IPS-18a (cell line): ENCODE results near the gene CACNA2D1.
A peak's percentile ranks its signal among the peaks of the same experiment; 100 is the strongest.

Source experiments
- H3K27ac ChIP-seq: one replicate; pipeline ENCODE4 v1.5.1; 2013; ENCODE audit warnings: low read length
- H3K27me3 ChIP-seq: one replicate; pipeline ENCODE4 v1.6.1; 2013; ENCODE audit warnings: mild to moderate bottlenecking, low read length; ENCODE audit not compliant: control insufficient read depth, insufficient read depth
- H3K36me3 ChIP-seq: one replicate; pipeline ENCODE4 v1.6.1; 2013; ENCODE audit warnings: low read depth, low read length; ENCODE audit not compliant: control insufficient read depth
- H3K4me1 ChIP-seq: one replicate; pipeline ENCODE4 v1.6.1; 2013; ENCODE audit warnings: low read depth, low read length; ENCODE audit not compliant: control insufficient read depth
- H3K4me3 ChIP-seq: one replicate; pipeline ENCODE4 v1.5.1; 2013; ENCODE audit warnings: low read length
- H3K9ac ChIP-seq: one replicate; pipeline ENCODE4 v1.6.1; 2013; ENCODE audit warnings: mild to moderate bottlenecking, low read length, moderate library complexity
- H3K9me3 ChIP-seq: one replicate; pipeline ENCODE4 v1.6.1; 2013; ENCODE audit warnings: low read depth, low read length; ENCODE audit not compliant: control insufficient read depth

The CACNA2D1 gene

DNA sequence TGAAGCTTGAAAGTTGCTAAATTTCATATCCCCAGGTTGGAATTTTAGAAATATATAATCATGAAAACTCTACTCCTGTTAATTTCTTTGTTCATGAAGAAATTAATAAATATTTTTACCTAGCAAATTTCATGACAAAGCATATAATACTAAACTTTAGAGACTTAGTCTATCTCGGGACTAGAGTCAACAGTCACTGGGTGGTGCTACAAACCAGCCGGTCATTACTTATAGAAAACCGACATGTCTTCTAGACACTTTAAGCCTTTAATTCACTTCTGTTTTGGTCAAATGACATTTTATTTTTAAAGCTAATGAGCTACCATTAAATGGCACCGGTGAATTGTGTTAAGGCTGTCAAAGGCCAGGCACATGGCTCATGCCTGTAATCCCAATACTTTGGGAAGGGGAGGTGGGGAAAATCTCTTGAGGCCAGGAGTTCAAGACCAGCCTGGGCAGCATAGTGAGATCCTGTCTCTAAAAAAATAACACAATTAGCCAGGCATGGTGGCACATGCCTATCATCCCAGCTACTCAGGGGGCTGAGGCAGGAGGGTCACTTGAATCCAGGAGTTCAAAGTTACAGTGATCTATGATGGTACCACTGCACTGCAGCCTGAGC, 270.1 kb downstream of the CACNA2D1 start:
- no peaks in the 10 kb centered on the region for H3K36me3 ChIP-seq
- no peaks in the 10 kb centered on the region for H3K27me3 ChIP-seq
- no peaks in the 10 kb centered on the region for H3K9me3 ChIP-seq
- H3K4me3 ChIP-seq = no peak overlapping the region
- peaks cover 19% of the 10 kb centered on the region for H3K4me1 ChIP-seq
- H3K9ac ChIP-seq = no peak overlapping the region
- H3K27ac ChIP-seq = no peak overlapping the region

GRCh38 chr7:82172881-82173280, 270.7 kb downstream of the CACNA2D1 start:
- H3K4me3 ChIP-seq = no peak overlapping the region
- no peak overlapping the region for H3K27ac ChIP-seq
- H3K4me1 ChIP-seq = peaks cover 19% of the 10 kb centered on the region
- no peak overlapping the region for H3K9ac ChIP-seq
- no peaks in the 10 kb centered on the region for H3K36me3 ChIP-seq
- no peaks in the 10 kb centered on the region for H3K27me3 ChIP-seq
- no peaks in the 10 kb centered on the region for H3K9me3 ChIP-seq

DNA sequence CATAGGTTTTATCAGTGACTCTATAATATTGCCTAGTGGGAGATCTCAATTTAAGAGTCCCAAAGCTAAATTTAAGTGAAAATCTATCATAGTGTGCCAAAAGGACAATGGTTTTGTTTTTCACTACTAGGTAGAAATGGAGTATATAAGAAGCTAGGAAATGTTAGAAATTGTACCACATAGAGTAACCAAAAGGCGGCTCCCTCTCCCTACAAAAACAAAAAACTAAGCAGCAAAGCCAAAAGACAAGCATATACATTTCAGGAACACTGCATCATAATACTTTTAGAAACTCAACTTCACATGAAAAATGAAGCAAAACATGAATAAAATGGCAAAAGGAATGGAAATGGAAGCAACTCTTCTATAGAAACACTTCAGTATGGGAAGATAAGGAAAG, 271.6 kb downstream of the CACNA2D1 start:
- H3K36me3 ChIP-seq = no peaks in the 10 kb centered on the region
- H3K9me3 ChIP-seq = no peaks in the 10 kb centered on the region
- no peak overlapping the region for H3K4me3 ChIP-seq
- no peak overlapping the region for H3K9ac ChIP-seq
- peaks cover 19% of the 10 kb centered on the region for H3K4me1 ChIP-seq
- no peak overlapping the region for H3K27ac ChIP-seq
- no peaks in the 10 kb centered on the region for H3K27me3 ChIP-seq

DNA sequence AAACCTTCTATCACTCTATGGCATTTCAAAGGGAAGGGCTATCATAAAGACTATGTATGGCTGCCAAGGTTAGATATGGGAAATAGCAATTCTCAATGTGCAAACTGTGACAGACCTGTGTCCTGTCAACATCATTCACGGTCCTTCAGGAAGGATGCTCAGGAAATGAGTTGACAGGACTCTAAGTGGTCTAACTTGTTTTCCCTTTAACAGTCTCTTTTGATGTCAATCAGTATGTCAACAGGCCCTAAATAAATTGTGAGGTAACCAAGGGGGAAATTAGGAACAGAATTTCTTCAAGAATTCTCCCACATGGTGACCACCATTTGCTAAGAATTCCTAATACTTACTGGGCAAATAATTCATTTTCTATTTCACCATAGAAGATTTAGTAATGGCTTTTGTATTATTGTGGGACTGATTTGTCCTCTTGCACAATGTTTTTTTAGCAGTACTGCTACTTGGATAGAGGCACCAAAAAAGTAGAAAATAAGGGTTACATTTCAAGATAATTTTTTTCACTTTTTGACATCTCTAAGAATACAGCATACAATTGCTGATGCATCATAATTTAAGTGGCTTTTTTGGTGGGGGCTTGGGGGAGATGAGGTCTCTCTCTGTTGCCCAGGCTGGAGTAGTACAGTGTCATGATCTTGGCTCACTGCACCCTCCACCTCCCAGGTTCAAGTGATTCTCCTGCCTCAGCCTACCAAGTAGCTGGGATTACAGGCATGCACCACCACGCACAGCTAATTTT, 275.8 kb downstream of the CACNA2D1 start:
- no peak overlapping the region for H3K9ac ChIP-seq
- peaks cover 4% of the 10 kb centered on the region for H3K4me1 ChIP-seq
- H3K9me3 ChIP-seq = no peaks in the 10 kb centered on the region
- no peaks in the 10 kb centered on the region for H3K27me3 ChIP-seq
- no peaks in the 10 kb centered on the region for H3K36me3 ChIP-seq
- H3K4me3 ChIP-seq = no peak overlapping the region
- no peak overlapping the region for H3K27ac ChIP-seq

GRCh38 chr7:82166260-82167015, 277.1 kb downstream of the CACNA2D1 start:
- Histone ChIP-seq H3K9ac (no peak overlapping the region), H3K4me1 (peaks cover 9% of the 10 kb centered on the region), H3K27ac (no peak overlapping the region), H3K9me3 (no peaks in the 10 kb centered on the region), H3K27me3 (no peaks in the 10 kb centered on the region), H3K4me3 (no peak overlapping the region), H3K36me3 (no peaks in the 10 kb centered on the region)

- H3K27me3 ChIP-seq = no peaks in the 10 kb centered on the region
- peak overlapping the region; percentile 9 for H3K27ac ChIP-seq
- no peak overlapping the region for H3K4me3 ChIP-seq
- no peak overlapping the region for H3K9ac ChIP-seq
- no peaks in the 10 kb centered on the region for H3K9me3 ChIP-seq
- H3K4me1 ChIP-seq = peaks cover 9% of the 10 kb centered on the region
- H3K36me3 ChIP-seq = no peaks in the 10 kb centered on the region
These were observed 278.8 kb downstream of the CACNA2D1 start for GRCh38 chr7:82164813-82165212.

GRCh38 chr7:82164410-82164809, 279.2 kb downstream of the CACNA2D1 start:
- no peak overlapping the region for H3K27ac ChIP-seq
- peaks cover 9% of the 10 kb centered on the region for H3K4me1 ChIP-seq
- H3K27me3 ChIP-seq = no peaks in the 10 kb centered on the region
- H3K4me3 ChIP-seq = no peak overlapping the region
- H3K9me3 ChIP-seq = no peaks in the 10 kb centered on the region
- H3K9ac ChIP-seq = no peak overlapping the region
- no peaks in the 10 kb centered on the region for H3K36me3 ChIP-seq

DNA sequence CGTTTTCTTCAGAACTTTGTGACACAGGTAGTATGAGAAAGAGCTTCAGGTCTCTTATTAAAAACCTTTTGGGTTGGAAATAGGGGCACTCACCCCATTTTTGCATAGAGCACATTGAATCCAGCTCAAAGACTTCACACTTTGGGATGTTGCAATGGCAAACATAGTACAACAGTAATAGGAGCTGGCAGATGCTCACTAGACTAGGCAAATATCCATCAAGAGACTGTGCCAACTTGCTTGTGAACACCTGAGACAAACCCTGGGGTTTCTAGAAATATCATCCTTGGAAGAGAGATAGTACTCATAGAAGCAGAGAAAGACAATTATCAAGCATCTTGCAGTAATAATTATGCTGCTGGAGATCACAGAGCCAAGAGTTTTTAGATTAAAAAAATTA, 280.0 kb downstream of the CACNA2D1 start:
- Histone ChIP-seq H3K9ac (no peak overlapping the region), H3K4me1 (peaks cover 9% of the 10 kb centered on the region), H3K27ac (no peak overlapping the region), H3K9me3 (no peaks in the 10 kb centered on the region), H3K36me3 (no peaks in the 10 kb centered on the region), H3K27me3 (no peaks in the 10 kb centered on the region), H3K4me3 (no peak overlapping the region)

DNA sequence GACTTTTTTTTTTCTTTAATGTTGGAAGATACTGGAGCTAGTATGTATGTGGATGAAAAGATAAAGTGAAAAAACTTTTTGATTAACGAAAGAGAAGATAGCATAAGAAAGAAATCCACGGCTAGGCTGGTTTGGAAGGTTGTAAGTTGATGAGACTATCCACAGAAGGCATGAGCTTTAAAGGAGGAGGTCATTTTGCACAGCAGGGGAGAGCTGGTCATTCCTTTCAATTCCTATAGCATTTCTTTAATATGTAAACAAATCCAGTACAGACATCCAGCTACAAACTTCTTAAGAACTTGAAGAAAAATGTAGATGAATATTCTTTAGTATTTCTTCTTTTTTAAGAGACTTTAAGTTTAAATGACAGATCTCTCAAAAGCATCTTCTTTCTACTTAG, 281.3 kb downstream of the CACNA2D1 start:
- Histone ChIP-seq H3K9me3 (no peaks in the 10 kb centered on the region), H3K27ac (no peak overlapping the region), H3K9ac (no peak overlapping the region), H3K4me3 (no peak overlapping the region), H3K4me1 (peaks cover 9% of the 10 kb centered on the region), H3K36me3 (no peaks in the 10 kb centered on the region), H3K27me3 (peaks cover 5% of the 10 kb centered on the region)

DNA sequence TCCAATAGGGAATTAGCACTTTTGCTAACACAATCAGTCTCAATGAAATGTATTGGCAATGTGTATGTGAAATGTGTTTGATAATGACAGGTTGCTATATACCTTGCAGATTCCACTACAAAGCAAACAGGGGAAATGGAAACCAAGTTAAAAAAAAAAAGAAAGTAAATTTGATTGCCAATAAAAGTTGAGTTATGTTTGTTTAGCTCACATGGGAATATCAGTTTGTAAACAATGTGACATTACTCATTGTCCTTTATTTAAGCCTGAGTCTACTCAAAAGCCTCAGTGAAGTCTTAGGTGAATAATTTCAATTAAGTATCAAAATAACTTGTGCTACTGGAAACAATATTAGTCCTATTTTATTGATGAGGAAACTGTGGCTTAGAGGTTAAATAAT, 285.2 kb downstream of the CACNA2D1 start:
- H3K4me3 ChIP-seq = no peak overlapping the region
- H3K9me3 ChIP-seq = no peaks in the 10 kb centered on the region
- H3K4me1 ChIP-seq = peaks cover 13% of the 10 kb centered on the region
- H3K9ac ChIP-seq = no peak overlapping the region
- no peak overlapping the region for H3K27ac ChIP-seq
- H3K36me3 ChIP-seq = no peaks in the 10 kb centered on the region
- H3K27me3 ChIP-seq = peaks cover 27% of the 10 kb centered on the region

DNA sequence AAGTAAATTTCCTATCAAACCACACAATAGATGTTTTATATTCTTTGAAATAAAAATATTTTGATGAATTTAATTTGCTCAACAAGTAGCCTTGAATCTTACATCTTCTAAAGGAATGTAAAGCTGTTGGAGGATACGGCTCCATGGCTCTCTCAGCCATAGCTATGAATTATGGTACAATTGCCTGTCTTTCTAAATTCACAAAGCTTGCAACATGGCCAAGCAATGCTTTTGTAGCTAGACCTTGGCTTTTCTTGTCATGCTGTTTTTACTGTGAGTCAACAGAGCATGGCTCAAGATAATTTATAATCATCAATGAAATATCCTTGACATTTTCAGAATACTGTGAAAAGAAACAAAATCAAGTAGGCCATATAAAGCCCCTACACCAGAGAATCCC, 286.7 kb downstream of the CACNA2D1 start:
- H3K9me3 ChIP-seq = no peaks in the 10 kb centered on the region
- no peak overlapping the region for H3K4me3 ChIP-seq
- peaks cover 12% of the 10 kb centered on the region for H3K4me1 ChIP-seq
- H3K36me3 ChIP-seq = no peaks in the 10 kb centered on the region
- no peak overlapping the region for H3K27ac ChIP-seq
- H3K27me3 ChIP-seq = peaks cover 27% of the 10 kb centered on the region
- H3K9ac ChIP-seq = no peak overlapping the region
